HL-60 (cell line): ENCODE measurements around the gene LDLRAD3.

Source experiments
- DNase-seq, 2 experiments: peaks; one replicate each; pipeline ENCODE4 v3.0.0-alpha.2; 2010 to 2020; ENCODE audit warnings: low read depth in 1 of 2, low spot score in 1 of 2
- H3K27ac ChIP-seq: fragments of 250-450 bp; sonication (Bioruptor Pico); replicated peaks from 2 replicates; pipeline ENCODE4 v1.5.1; 2020; ENCODE audit warnings: mild to moderate bottlenecking, moderate library complexity
- H3K27me3 ChIP-seq: fragments of 250-450 bp; sonication (Bioruptor Pico); 2 replicates; pipeline ENCODE4 v1.5.1; 2021; ENCODE audit warnings: mild to moderate bottlenecking, moderate library complexity; ENCODE audit not compliant: insufficient read depth, poor library complexity, severe bottlenecking
- H3K4me3 ChIP-seq: replicated peaks from 2 replicates; pipeline ENCODE4 v1.5.1; 2011; ENCODE audit warnings: mild to moderate bottlenecking, control low read depth, low read length; ENCODE audit not compliant: insufficient read depth
- GABPA ChIP-seq: IDR thresholded peaks from 2 replicates; pipeline ENCODE4 v1.6.1; 2012; ENCODE audit warnings: low read depth
- POLR2AphosphoS5 ChIP-seq: IDR thresholded peaks from 2 replicates; pipeline ENCODE4 v1.6.1; 2012; ENCODE audit warnings: low read depth
- SPI1 ChIP-seq: IDR thresholded peaks from 2 replicates; pipeline ENCODE4 v1.6.1; 2012; ENCODE audit warnings: low read depth, mild to moderate bottlenecking, borderline replicate concordance
- TF ChIP-seq, protein P1 (sequence below): IDR thresholded peaks from 2 replicates; pipeline ENCODE4 v1.6.1; 2012; ENCODE audit warnings: low read depth; ENCODE audit not compliant: insufficient replicate concordance
- TF ChIP-seq, protein P2 (sequence below): IDR thresholded peaks from one replicate; pipeline ENCODE4 v1.5.1; 2011; ENCODE audit warnings: low read length, control low read depth, inconsistent platforms; ENCODE audit not compliant: insufficient read depth

The LDLRAD3 gene

DNA sequence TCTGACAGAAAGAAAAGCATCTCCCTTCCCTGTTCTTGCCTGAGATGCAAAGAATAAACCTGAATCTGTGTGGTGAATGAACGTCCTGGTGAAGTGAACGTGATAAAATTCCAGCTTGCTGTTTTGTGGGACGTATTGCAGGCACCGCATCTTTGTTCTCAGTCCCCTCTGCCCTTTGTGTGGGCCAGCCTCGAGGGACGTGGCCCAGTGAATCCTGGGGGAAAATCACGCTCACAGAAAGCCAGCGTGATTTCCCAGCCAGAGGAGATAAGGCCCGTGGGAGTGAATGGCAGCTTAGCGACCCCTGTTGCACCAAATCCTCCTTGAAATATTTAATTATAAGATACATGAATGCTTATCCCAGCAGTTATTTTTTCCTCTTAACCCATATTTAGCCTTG lies 216.2 kb downstream of the LDLRAD3 start:
- Histone ChIP-seq H3K4me3 (no peak overlapping the region), H3K27ac (no peak overlapping the region), H3K27me3 (no peaks in the 10 kb centered on the region)
- TF ChIP-seq, protein P1, sequence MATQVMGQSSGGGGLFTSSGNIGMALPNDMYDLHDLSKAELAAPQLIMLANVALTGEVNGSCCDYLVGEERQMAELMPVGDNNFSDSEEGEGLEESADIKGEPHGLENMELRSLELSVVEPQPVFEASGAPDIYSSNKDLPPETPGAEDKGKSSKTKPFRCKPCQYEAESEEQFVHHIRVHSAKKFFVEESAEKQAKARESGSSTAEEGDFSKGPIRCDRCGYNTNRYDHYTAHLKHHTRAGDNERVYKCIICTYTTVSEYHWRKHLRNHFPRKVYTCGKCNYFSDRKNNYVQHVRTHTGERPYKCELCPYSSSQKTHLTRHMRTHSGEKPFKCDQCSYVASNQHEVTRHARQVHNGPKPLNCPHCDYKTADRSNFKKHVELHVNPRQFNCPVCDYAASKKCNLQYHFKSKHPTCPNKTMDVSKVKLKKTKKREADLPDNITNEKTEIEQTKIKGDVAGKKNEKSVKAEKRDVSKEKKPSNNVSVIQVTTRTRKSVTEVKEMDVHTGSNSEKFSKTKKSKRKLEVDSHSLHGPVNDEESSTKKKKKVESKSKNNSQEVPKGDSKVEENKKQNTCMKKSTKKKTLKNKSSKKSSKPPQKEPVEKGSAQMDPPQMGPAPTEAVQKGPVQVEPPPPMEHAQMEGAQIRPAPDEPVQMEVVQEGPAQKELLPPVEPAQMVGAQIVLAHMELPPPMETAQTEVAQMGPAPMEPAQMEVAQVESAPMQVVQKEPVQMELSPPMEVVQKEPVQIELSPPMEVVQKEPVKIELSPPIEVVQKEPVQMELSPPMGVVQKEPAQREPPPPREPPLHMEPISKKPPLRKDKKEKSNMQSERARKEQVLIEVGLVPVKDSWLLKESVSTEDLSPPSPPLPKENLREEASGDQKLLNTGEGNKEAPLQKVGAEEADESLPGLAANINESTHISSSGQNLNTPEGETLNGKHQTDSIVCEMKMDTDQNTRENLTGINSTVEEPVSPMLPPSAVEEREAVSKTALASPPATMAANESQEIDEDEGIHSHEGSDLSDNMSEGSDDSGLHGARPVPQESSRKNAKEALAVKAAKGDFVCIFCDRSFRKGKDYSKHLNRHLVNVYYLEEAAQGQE, result no peak
- TF ChIP-seq GABPA (no peak), POLR2AphosphoS5 (no peak), SPI1 (no peak)
- TF ChIP-seq, protein P2, sequence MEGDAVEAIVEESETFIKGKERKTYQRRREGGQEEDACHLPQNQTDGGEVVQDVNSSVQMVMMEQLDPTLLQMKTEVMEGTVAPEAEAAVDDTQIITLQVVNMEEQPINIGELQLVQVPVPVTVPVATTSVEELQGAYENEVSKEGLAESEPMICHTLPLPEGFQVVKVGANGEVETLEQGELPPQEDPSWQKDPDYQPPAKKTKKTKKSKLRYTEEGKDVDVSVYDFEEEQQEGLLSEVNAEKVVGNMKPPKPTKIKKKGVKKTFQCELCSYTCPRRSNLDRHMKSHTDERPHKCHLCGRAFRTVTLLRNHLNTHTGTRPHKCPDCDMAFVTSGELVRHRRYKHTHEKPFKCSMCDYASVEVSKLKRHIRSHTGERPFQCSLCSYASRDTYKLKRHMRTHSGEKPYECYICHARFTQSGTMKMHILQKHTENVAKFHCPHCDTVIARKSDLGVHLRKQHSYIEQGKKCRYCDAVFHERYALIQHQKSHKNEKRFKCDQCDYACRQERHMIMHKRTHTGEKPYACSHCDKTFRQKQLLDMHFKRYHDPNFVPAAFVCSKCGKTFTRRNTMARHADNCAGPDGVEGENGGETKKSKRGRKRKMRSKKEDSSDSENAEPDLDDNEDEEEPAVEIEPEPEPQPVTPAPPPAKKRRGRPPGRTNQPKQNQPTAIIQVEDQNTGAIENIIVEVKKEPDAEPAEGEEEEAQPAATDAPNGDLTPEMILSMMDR, result no peak
- DNase-seq, result no peak

DNA sequence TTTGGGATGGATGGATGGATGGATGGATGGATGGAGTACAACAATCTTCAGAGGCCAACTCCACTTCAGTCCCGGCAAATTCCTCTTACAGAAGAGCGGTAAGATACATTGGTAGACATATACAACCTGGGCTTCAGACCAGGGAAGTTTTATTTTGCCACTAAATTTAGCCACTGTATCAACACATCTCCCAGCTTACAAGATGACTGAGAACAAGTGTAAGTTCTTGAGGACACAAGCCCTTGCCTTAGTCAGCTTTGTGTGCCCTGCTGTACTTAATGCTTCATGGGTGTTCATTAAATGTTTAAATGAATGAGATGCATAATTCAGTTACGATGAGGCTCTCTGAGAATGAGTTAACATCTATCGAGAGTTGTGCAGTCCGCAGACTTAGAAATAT lies 217.7 kb downstream of the LDLRAD3 start:
- Histone ChIP-seq H3K4me3 (no peak overlapping the region), H3K27ac (no peak overlapping the region), H3K27me3 (no peaks in the 10 kb centered on the region)
- DNase-seq, result no peak
- TF ChIP-seq GABPA, result no peak

DNA sequence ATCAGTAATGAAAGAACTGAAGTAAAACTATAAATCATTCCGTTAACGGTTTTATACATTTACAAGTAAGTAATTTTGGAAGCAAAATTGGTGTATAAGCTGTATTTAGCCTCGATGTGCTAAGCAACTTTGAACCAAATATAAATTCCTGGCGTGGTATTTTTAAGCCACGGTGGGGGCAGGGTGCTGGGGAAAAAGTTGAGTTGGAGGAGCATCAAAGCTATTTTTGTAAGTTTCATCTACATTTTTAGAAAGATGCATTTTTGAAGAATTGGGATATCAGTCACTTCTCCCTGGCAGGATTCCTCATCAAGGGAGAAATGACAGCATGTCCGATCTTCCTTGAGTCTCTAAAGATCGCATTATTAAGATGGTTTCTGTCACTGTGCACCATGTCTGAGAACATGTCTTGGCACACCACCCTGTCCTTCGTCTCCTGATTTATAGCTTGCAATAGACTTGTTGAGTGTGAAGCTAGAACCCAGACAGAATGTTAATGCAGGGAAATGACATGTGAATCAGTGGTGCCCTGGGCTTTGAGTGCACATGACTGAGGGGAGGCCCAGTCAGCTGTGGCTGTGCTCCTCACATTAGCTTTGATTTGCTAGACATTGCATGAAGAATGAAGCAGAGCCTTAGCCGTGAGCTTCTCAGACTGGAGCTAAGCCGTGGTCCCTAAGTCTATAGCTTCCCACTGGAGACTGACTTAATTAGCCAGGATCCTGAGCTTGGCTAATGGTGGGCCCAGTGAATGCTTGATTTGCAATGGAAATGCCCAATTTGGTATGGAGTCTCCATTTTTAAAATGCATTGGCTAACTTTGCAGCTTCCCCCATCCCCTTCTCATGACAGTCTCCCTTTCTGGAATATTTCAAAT lies 218.4 kb downstream of the LDLRAD3 start:
- TF ChIP-seq GABPA (no peak), POLR2AphosphoS5 (no peak), SPI1 (no peak)
- TF ChIP-seq, protein P2, result no peak
- TF ChIP-seq, protein P1, result no peak
- H3K27ac ChIP-seq, result no peak overlapping the region
- DNase-seq, result no peak
- H3K27me3 ChIP-seq, result no peaks in the 10 kb centered on the region
- no peak overlapping the region for H3K4me3 ChIP-seq

DNA sequence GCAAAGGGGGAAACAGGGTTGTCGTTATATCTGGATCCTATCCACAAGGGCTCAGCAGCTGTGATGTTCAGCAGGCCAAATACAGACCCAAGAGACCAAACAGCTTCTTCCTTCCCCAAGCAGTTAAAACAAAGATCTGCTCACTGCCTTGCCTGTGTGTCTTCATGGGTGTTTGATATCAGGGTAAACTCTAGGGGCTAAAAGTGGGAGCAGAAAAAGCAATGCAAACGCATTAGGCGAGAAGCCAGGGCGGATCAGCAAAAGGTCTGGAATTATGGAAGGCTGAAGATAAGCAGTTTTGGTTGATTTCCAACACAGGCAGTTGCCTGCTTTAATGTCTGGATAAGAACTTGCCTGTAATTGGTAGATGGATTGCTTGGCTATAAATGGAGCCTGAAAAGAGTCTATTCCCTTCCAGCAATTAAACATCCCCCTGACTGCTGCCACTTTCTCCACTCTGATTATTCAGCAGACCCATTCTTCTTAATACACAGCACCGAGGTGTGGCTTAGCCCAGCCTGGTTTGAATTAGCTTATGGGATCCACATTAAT lies 219.1 kb downstream of the LDLRAD3 start:
- H3K27me3 ChIP-seq, result no peaks in the 10 kb centered on the region
- TF ChIP-seq, protein P2, result no peak
- TF ChIP-seq SPI1, result no peak
- TF ChIP-seq POLR2AphosphoS5, result no peak
- TF ChIP-seq, protein P1, result no peak
- no peak for TF ChIP-seq GABPA
- no peak overlapping the region for H3K27ac ChIP-seq
- DNase-seq, result no peak
- no peak overlapping the region for H3K4me3 ChIP-seq
